Heart left ventricle (tissue), 16 donors: ENCODE data around the gene EML6. TPM values are rescaled to one million over a fixed set of nuclear protein-coding genes. Genes with fewer than 3 reads are reported as not detected.

ENCODE experiments used
- ATAC-seq, 4 donors: fragments of 200-7000 bp; cut with Tn5 transposase; one replicate each; pipeline ENCODE4 v1.9.1; 2020 to 2022; ENCODE audit warnings: moderate library complexity in 4 of 4, mild to moderate bottlenecking in 3 of 4, moderate number of reproducible peaks in 1 of 4
- DNase-seq, 5 donors: peaks; one replicate each; pipeline ENCODE4 v3.0.0-alpha.2; 2020
- H3K27ac ChIP-seq, 12 donors: fragments of 200-600 bp; sonication (generic) in 4 of 12; one replicate each; pipeline versions ENCODE4 v1.5.0 to v1.8.0; 2016 to 2022; ENCODE audit warnings: mild to moderate bottlenecking in 2 of 12
- H3K27me3 ChIP-seq, 9 donors: fragments of 200-600 bp; sonication (generic) in 2 of 9; one replicate each; pipeline versions ENCODE4 v1.5.1 to v1.8.0; 2016 to 2022; ENCODE audit warnings: mild to moderate bottlenecking in 3 of 9
- H3K36me3 ChIP-seq, 9 donors: fragments of 200-600 bp; sonication (generic) in 2 of 9; one replicate each; pipeline versions ENCODE4 v1.5.0 to v1.8.0; 2018 to 2022; ENCODE audit warnings: mild to moderate bottlenecking in 2 of 9
- H3K4me1 ChIP-seq, 12 donors: fragments of 200-600 bp; sonication (generic) in 4 of 12; one replicate each; pipeline versions ENCODE4 v1.5.0 to v1.8.0; 2016 to 2022; ENCODE audit warnings: mild to moderate bottlenecking in 3 of 12
- H3K4me3 ChIP-seq, 12 donors: fragments of 200-600 bp; sonication (generic) in 4 of 12; one replicate each; pipeline versions ENCODE4 v1.5.0 to v1.8.0; 2017 to 2022; ENCODE audit warnings: mild to moderate bottlenecking in 9 of 12, moderate library complexity in 4 of 12
- H3K9me3 ChIP-seq, 12 donors: fragments of 200-600 bp; sonication (generic) in 4 of 12; one replicate each; pipeline versions ENCODE4 v1.5.0 to v1.8.0; 2016 to 2022; ENCODE audit warnings: mild to moderate bottlenecking in 1 of 12
- CTCF ChIP-seq, 12 donors: fragments of 200-600 bp; sonication (generic) in 4 of 12; IDR thresholded peaks; one replicate each; pipeline versions ENCODE4 v1.5.0 to v1.8.0; 2018 to 2022; ENCODE audit warnings: antibody characterized with exemption in 12 of 12, mild to moderate bottlenecking in 5 of 12
- POLR2A ChIP-seq, 2 donors: fragments of 450-650 bp; IDR thresholded peaks; one replicate each; pipeline ENCODE4 v1.6.1; 2017; ENCODE audit warnings: antibody characterized with exemption in 2 of 2, mild to moderate bottlenecking in 2 of 2, moderate library complexity in 2 of 2
- WGBS, 4 donors: extraction: QIAGEN DNeasy Blood & Tissue Kit in 2 of 4; methylation state at CpG; one replicate each; pipeline versions ENCODE4 v1.1.5 to v1.1.7; 2013 to 2018; 5-methylcytosine and 5-hydroxymethylcytosine counted together
- intact Hi-C, 10 donors: fragments of 100-400 bp; cut with DNase I; formaldehyde crosslinking; loops; one replicate each; pipeline versions ENCODE4 v1.11.1 to v1.14.2; 2022
- polyA plus RNA-seq, 2 donors: library from polyadenylated mRNA; stranded (reverse); fragments of 200-250 nt; gene quantifications; one replicate each; pipeline ENCODE4 v1.2.3, GENCODE V29; 2013
- total RNA-seq, 9 donors: library from RNA; depleted of rRNA in 2 of 9; stranded (reverse); fragments of >200 nt in 2 of 9; fragmentation: NEBNext Ultra II Directional in 3 of 9; extraction: Animal tissue kit (Norgen Biotek cat#: 25700) in 3 of 9; gene quantifications; one replicate each; pipeline versions ENCODE4 v1.1.0 to v1.2.4, GENCODE V29; 2016 to 2023
- donor health status: ischemic (EF 13 %, LVEDD 7.1; RV severe dilation, severe dysfunction).
- donor health status: healthy with polysubstance abuse.
- donor health status: DM: no; HTN: yes; CAD: no.
- donor health status: DM: no; HTN: no; CAD: no.
- donor health status: ischemic (EF 25% LVEDD 6.9; RV normal size, moderate dysfunction).
- donor health status: ischemic (EF 25% LVEDD 5.7; RV mildly dilated, moderate dysfunction).
- donor health status: healthy.
- donor health status: DM: yes; HTN: yes; CAD: no.
- donor health status: ischemic (EF 35%, LVEDD 5.7; RV mildly dilated, moderate dysfunction).
- donor health status: nonischemic (EF 11% LVEDD 7.7; RV severe dilation, severe dysfunction).
- donor health status: DM: yes; HTN: yes; CAD: no.
- donor health status: PGD.
- donor health status: ischemic (EF 29% LVEDD 5.4; RV normal size, mild dysfunction).
- donor health status: nonischemic (EF 23%, LVEDD 6.1; RV moderate dilation, normal function).

EML6 gene
- total and polyA plus RNA-seq, 11 donors, result 0.08 to 1.2 (median 0.58) TPM

DNA sequence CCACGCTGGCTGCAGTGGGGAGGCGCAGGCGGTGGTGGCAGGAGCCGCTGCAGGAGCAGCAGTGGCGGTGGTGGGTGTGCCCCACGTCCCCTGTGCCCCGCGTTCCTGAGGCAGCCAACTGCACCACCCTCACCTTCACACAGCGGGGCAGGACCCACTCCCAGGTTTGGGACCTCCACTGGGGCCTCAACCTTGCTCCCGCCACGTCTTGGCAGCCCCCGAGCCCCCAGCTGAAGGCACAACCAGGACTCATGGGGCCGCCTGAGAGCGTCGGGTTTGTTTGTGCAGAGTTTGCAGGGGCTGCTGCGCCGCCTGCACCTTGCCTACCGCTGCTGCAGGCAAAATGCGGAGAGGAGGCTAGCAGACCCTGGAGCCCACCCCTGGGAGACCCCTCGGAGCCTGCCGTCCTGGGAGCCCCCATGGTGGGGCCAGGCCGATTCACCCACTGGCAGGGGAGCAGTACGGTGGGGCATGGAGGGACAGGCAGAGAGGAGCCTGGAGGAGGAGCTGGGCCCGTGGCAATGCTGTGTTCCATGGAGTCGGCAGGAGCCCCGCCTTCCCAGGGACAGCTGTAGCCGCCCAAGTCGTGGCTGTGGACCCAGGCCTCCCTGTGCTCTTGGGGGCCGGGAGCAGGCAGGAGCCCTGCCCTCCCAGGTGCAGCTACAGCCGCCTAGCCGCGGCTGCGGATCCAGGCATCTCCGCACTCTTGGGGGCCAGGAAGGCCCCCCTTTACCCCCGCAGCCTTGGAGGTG lies 14.7 kb upstream of the EML6 start:
- peaks cover 0 to 15% (median 0%) of the 10 kb centered on the region in 9 donors for H3K27me3 ChIP-seq
- H3K4me3 ChIP-seq, result peak overlapping the region; percentile 8 to 65 (median 52)
- 16 to 39% (median 30%) methylated on average over 19 to 35 of the region's 35 CpGs for WGBS, 4 donors
- H3K27ac ChIP-seq, result peak overlapping the region in 3 of 12 donors; percentile 1 to 25 (median 23)
- H3K36me3 ChIP-seq, result no peaks in the 10 kb centered on the region
- ATAC-seq (peak; percentile 45 to 83 (median 80)), DNase-seq (peak; percentile 28 to 66 (median 40))
- intact Hi-C loops, result loop anchor here in 9 of 10 donors (5.0 to 10.0 kb wide), 9 partner anchors 184 to 606 kb away; no protein-coding TSS in a partner anchor
- TF ChIP-seq CTCF (IDR thresholded peaks at IDR 0.05) (peak in 3 of 12 donors; percentile 6 to 17 (median 12)), POLR2A (IDR thresholded peaks at IDR 0.05) (no peak)
- H3K4me1 ChIP-seq, result peaks cover 0 to 13% (median 0%) of the 10 kb centered on the region in 12 donors
- no peaks in the 10 kb centered on the region for H3K9me3 ChIP-seq

- ATAC-seq (peak; percentile 26 to 73 (median 70)), DNase-seq (peak in 3 of 5 donors; percentile 25 to 68 (median 44))
- peak overlapping the region in 3 of 12 donors; percentile 1 to 25 (median 23) for H3K27ac ChIP-seq
- H3K4me3 ChIP-seq, result peak overlapping the region; percentile 8 to 65 (median 52)
- TF ChIP-seq CTCF (IDR thresholded peaks at IDR 0.05), result no peak
- 30 to 49% (median 37%) methylated on average over 7 to 18 of the region's 18 CpGs for WGBS, 4 donors
- intact Hi-C loops, result loop anchor here in 9 of 10 donors (5.0 to 10.0 kb wide), 9 partner anchors 185 to 607 kb away; no protein-coding TSS in a partner anchor
- H3K9me3 ChIP-seq, result no peaks in the 10 kb centered on the region
- H3K36me3 ChIP-seq, result no peaks in the 10 kb centered on the region
- H3K27me3 ChIP-seq, result peaks cover 0 to 15% (median 0%) of the 10 kb centered on the region in 9 donors
- peaks cover 0 to 13% (median 0%) of the 10 kb centered on the region in 12 donors for H3K4me1 ChIP-seq
These were observed 14.1 kb upstream of the EML6 start for GRCh38 chr2:54709336-54709809.

- DNase-seq (peak in 1 of 5 donors; percentile 37), ATAC-seq (no peak)
- H3K9me3 ChIP-seq, result no peaks in the 10 kb centered on the region
- 86 to 94% (median 89%) methylated on average over 5 to 10 of the region's 10 CpGs for WGBS, 4 donors
- peaks cover 0 to 13% (median 0%) of the 10 kb centered on the region in 12 donors for H3K4me1 ChIP-seq
- TF ChIP-seq POLR2A (IDR thresholded peaks at IDR 0.05) (no peak), CTCF (IDR thresholded peaks at IDR 0.05) (no peak)
- no peak overlapping the region for H3K4me3 ChIP-seq
- H3K36me3 ChIP-seq, result no peaks in the 10 kb centered on the region
- H3K27me3 ChIP-seq, result peaks cover 0 to 15% (median 0%) of the 10 kb centered on the region in 9 donors
- intact Hi-C loops, result no loop called here
- H3K27ac ChIP-seq, result no peak overlapping the region
These were observed 13.2 kb upstream of the EML6 start for GRCh38 chr2:54710216-54710615.

DNA sequence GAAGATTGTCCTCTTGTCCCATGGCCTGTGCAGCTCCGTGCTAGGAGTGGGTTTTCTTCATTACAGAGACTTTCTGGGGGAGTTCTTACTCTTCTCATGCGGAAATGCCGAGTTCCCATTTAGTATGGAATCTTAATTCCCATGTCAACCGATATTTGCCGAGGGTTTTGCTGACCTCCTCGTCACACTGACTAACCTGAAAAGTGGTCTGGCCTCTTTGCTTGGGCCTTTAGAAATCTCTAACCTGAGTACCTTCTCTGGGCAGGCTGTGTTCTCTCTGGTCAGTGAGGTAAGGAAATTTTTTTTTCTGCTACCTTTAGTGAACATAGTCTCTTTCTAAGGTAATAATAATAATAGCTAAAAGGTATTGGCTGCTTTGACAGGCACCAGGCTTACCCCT lies 10.9 kb upstream of the EML6 start:
- TF ChIP-seq POLR2A (IDR thresholded peaks at IDR 0.05) (no peak), CTCF (IDR thresholded peaks at IDR 0.05) (no peak)
- WGBS, 4 donors, result 94 to 97% (median 95%) methylated on average over 6 of the region's 6 CpGs
- no peak for DNase-seq
- no peak overlapping the region for H3K4me3 ChIP-seq
- intact Hi-C loops, result no loop called here
- H3K27me3 ChIP-seq, result peaks cover 0 to 15% (median 0%) of the 10 kb centered on the region in 9 donors
- ATAC-seq, result no peak
- H3K9me3 ChIP-seq, result no peaks in the 10 kb centered on the region
- H3K27ac ChIP-seq, result no peak overlapping the region
- no peaks in the 10 kb centered on the region for H3K36me3 ChIP-seq
- H3K4me1 ChIP-seq, result peaks cover 0 to 18% (median 0%) of the 10 kb centered on the region in 12 donors
